Lower leg skin (tissue), 3 donors: Measurements from ENCODE around the gene FBXL16.

ENCODE experiments used
- CTCF ChIP-seq, 3 donors: fragments of 450-650 bp; IDR thresholded peaks; one replicate each; pipeline ENCODE4 v1.5.1; 2016; ENCODE audit warnings: antibody characterized with exemption in 3 of 3, mild to moderate bottlenecking in 3 of 3, moderate library complexity in 2 of 3
- POLR2A ChIP-seq, 2 donors: fragments of 450-650 bp; IDR thresholded peaks; one replicate each; pipeline ENCODE4 v1.6.1; 2016 to 2017; ENCODE audit warnings: antibody characterized with exemption in 2 of 2, mild to moderate bottlenecking in 1 of 2, moderate library complexity in 1 of 2

GRCh38 chr16:644556-644955 is 61.0 kb downstream of the FBXL16 start:
- TF ChIP-seq CTCF (IDR thresholded peaks at IDR 0.05) (no peak), POLR2A (IDR thresholded peaks at IDR 0.05) (no peak)
